ENCODE data around the gene KCNQ5. TPM values are rescaled to one million over a fixed set of nuclear protein-coding genes. Genes with fewer than 3 reads are reported as not detected.

The KCNQ5 gene
- total RNA-seq, 1 donor from 2014 or later: 12.9 TPM

- no peak for DNase-seq
Observed at GRCh38 chr6:73064266-73064665, 442.4 kb downstream of the KCNQ5 start.

- DNase-seq: no peak
Observed at GRCh38 chr6:73073238-73073637, 451.4 kb downstream of the KCNQ5 start.

- no peak for DNase-seq
Observed at GRCh38 chr6:73074175-73074574, 452.3 kb downstream of the KCNQ5 start.

GRCh38 chr6:73076211-73076954 lies 454.5 kb downstream of the KCNQ5 start:
- no peak for DNase-seq

- no peak for DNase-seq
Observed at GRCh38 chr6:73078333-73078862, 456.5 kb downstream of the KCNQ5 start.

- no peak for DNase-seq
Observed at GRCh38 chr6:73078908-73079610, 457.2 kb downstream of the KCNQ5 start.

- DNase-seq: no peak
Observed at GRCh38 chr6:73079611-73079955, 457.7 kb downstream of the KCNQ5 start.

- no peak for DNase-seq
Observed at GRCh38 chr6:73079978-73080377, 458.1 kb downstream of the KCNQ5 start.

GRCh38 chr6:73081955-73082354 lies 460.1 kb downstream of the KCNQ5 start:
- no peak for DNase-seq

GRCh38 chr6:73083886-73084285 lies 462.0 kb downstream of the KCNQ5 start:
- no peak for DNase-seq

GRCh38 chr6:73085443-73085871 lies 463.6 kb downstream of the KCNQ5 start:
- DNase-seq: no peak

- DNase-seq: no peak
Observed at GRCh38 chr6:73086726-73087125, 464.9 kb downstream of the KCNQ5 start.

GRCh38 chr6:73088138-73088813 lies 466.4 kb downstream of the KCNQ5 start:
- DNase-seq: no peak

- no peak for DNase-seq
Observed at GRCh38 chr6:73104921-73105320, 483.1 kb downstream of the KCNQ5 start.

- no peak for DNase-seq
Observed at GRCh38 chr6:73107016-73107415, 485.2 kb downstream of the KCNQ5 start.

- DNase-seq: no peak
Observed at GRCh38 chr6:73108949-73109348, 487.1 kb downstream of the KCNQ5 start.

GRCh38 chr6:73109659-73110058 lies 487.8 kb downstream of the KCNQ5 start:
- DNase-seq: no peak

GRCh38 chr6:73116330-73116729 lies 494.5 kb downstream of the KCNQ5 start:
- no peak for DNase-seq

GRCh38 chr6:73121421-73121993 lies 499.6 kb downstream of the KCNQ5 start:
- no peak for DNase-seq

GRCh38 chr6:73123632-73124329 lies 501.9 kb downstream of the KCNQ5 start:
- DNase-seq: no peak

GRCh38 chr6:73129653-73130443 lies 508.0 kb downstream of the KCNQ5 start:
- DNase-seq: peak; percentile 53

Data from occipital lobe (tissue), 2 donors.